Measurements from ENCODE around the gene CDH13.

CDH13 gene

GRCh38 chr16:83109490-83110125 is 482.8 kb downstream of the CDH13 start:
- Histone ChIP-seq H3K4ac (ENCODE audit: low read depth, low read length) (no peak overlapping the region), H3K4me3 (ENCODE audit: low read length) (no peak overlapping the region), H3K56ac (ENCODE audit: low read length) (no peak overlapping the region), H3K9ac (ENCODE audit: low read length) (no peak overlapping the region), H3K27me3 (ENCODE audit: insufficient read depth, low read length, poor library complexity) (no peaks in the 10 kb centered on the region), H2BK120ac (ENCODE audit: low read depth, low read length) (no peak overlapping the region), H3K79me2 (ENCODE audit: control insufficient read depth, insufficient read depth, low read length) (no peaks in the 10 kb centered on the region), H2AK5ac (ENCODE audit: low read length) (no peak overlapping the region), H3K4me2 (ENCODE audit: low read length) (no peak overlapping the region), H3K4me1 (ENCODE audit: control insufficient read depth, low read depth, low read length) (no peaks in the 10 kb centered on the region), H3K27ac (ENCODE audit: low read depth, low read length) (no peak overlapping the region), H3K23ac (ENCODE audit: low read length) (no peak overlapping the region), H4K5ac (ENCODE audit: low read length) (no peak overlapping the region), H2BK15ac (replicated peaks; ENCODE audit: low read depth) (no peak overlapping the region), H3K36me3 (ENCODE audit: control insufficient read depth, insufficient read depth, low read length) (no peaks in the 10 kb centered on the region), H3K18ac (ENCODE audit: low read length) (no peak overlapping the region), H2BK5ac (ENCODE audit: low read length) (no peak overlapping the region), H4K8ac (ENCODE audit: low read depth, low read length) (no peak overlapping the region), H3K79me1 (ENCODE audit: low read length) (no peaks in the 10 kb centered on the region)
- no peak for DNase-seq
- no CpG with 5 or more reads among the region's 10 CpGs for WGBS (ENCODE audit: extremely low coverage, insufficient coverage, low lambda C conversion rate)

DNA sequence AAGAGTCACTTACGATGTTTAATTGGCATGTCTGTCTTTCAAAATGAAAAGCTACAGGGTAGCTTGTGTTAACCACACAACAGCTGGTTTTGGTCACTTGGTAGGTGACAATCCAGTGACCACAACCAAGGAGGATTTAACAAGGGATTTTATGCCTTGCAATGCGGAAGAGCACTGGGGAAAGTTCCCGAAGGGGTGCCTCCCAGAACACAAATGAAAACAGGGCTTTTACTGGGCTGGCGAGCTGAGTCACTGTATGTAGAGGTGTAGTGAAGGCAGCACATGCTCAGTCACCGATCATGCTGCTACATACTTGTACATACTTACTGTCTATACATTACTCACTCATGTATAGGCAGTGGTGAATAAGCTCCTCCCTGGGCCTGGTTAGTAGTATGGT is 483.5 kb downstream of the CDH13 start:
- no peak overlapping the region for H4K8ac ChIP-seq (ENCODE audit: low read depth, low read length)
- no peak overlapping the region for H3K4me2 ChIP-seq (ENCODE audit: low read length)
- no peak overlapping the region for H3K4me3 ChIP-seq (ENCODE audit: low read length)
- no peak overlapping the region for H3K18ac ChIP-seq (ENCODE audit: low read length)
- DNase-seq: no peak
- H3K4ac ChIP-seq (ENCODE audit: low read depth, low read length): no peak overlapping the region
- no peak overlapping the region for H2BK5ac ChIP-seq (ENCODE audit: low read length)
- no peak overlapping the region for H3K9ac ChIP-seq (ENCODE audit: low read length)
- no peak overlapping the region for H2AK5ac ChIP-seq (ENCODE audit: low read length)
- H3K27me3 ChIP-seq (ENCODE audit: insufficient read depth, low read length, poor library complexity): no peaks in the 10 kb centered on the region
- no peaks in the 10 kb centered on the region for H3K36me3 ChIP-seq (ENCODE audit: control insufficient read depth, insufficient read depth, low read length)
- H3K23ac ChIP-seq (ENCODE audit: low read length): no peak overlapping the region
- no CpG with 5 or more reads among the region's 5 CpGs for WGBS (ENCODE audit: extremely low coverage, insufficient coverage, low lambda C conversion rate)
- H3K79me1 ChIP-seq (ENCODE audit: low read length): no peaks in the 10 kb centered on the region
- H2BK120ac ChIP-seq (ENCODE audit: low read depth, low read length): no peak overlapping the region
- H3K56ac ChIP-seq (ENCODE audit: low read length): no peak overlapping the region
- H3K79me2 ChIP-seq (ENCODE audit: control insufficient read depth, insufficient read depth, low read length): no peaks in the 10 kb centered on the region
- H4K5ac ChIP-seq (ENCODE audit: low read length): no peak overlapping the region
- H3K27ac ChIP-seq (ENCODE audit: low read depth, low read length): no peak overlapping the region
- H3K4me1 ChIP-seq (ENCODE audit: control insufficient read depth, low read depth, low read length): no peaks in the 10 kb centered on the region
- no peak overlapping the region for H2BK15ac ChIP-seq (replicated peaks; ENCODE audit: low read depth)

- Histone ChIP-seq H2BK15ac (replicated peaks; ENCODE audit: low read depth) (no peak overlapping the region), H3K79me1 (ENCODE audit: low read length) (no peaks in the 10 kb centered on the region), H2BK5ac (ENCODE audit: low read length) (no peak overlapping the region), H3K27ac (ENCODE audit: low read depth, low read length) (no peak overlapping the region), H2AK5ac (ENCODE audit: low read length) (no peak overlapping the region), H3K18ac (ENCODE audit: low read length) (no peak overlapping the region), H3K27me3 (ENCODE audit: insufficient read depth, low read length, poor library complexity) (no peaks in the 10 kb centered on the region), H3K79me2 (ENCODE audit: control insufficient read depth, insufficient read depth, low read length) (no peaks in the 10 kb centered on the region), H2BK120ac (ENCODE audit: low read depth, low read length) (no peak overlapping the region), H3K9ac (ENCODE audit: low read length) (no peak overlapping the region), H3K4me1 (ENCODE audit: control insufficient read depth, low read depth, low read length) (no peaks in the 10 kb centered on the region), H3K4me3 (ENCODE audit: low read length) (no peak overlapping the region), H3K4me2 (ENCODE audit: low read length) (no peak overlapping the region), H3K4ac (ENCODE audit: low read depth, low read length) (no peak overlapping the region), H4K8ac (ENCODE audit: low read depth, low read length) (no peak overlapping the region), H3K56ac (ENCODE audit: low read length) (no peak overlapping the region), H3K36me3 (ENCODE audit: control insufficient read depth, insufficient read depth, low read length) (no peaks in the 10 kb centered on the region), H4K5ac (ENCODE audit: low read length) (no peak overlapping the region), H3K23ac (ENCODE audit: low read length) (no peak overlapping the region)
- peak; percentile 59 for DNase-seq
- no CpG with 5 or more reads among the region's 7 CpGs for WGBS (ENCODE audit: extremely low coverage, insufficient coverage, low lambda C conversion rate)
These were observed 486.5 kb downstream of the CDH13 start for GRCh38 chr16:83113317-83113716.

- H3K36me3 ChIP-seq (ENCODE audit: control insufficient read depth, insufficient read depth, low read length): no peaks in the 10 kb centered on the region
- H4K5ac ChIP-seq (ENCODE audit: low read length): no peak overlapping the region
- no peaks in the 10 kb centered on the region for H3K27me3 ChIP-seq (ENCODE audit: insufficient read depth, low read length, poor library complexity)
- no peak overlapping the region for H3K9ac ChIP-seq (ENCODE audit: low read length)
- H3K27ac ChIP-seq (ENCODE audit: low read depth, low read length): no peak overlapping the region
- H3K4me3 ChIP-seq (ENCODE audit: low read length): no peak overlapping the region
- H2AK5ac ChIP-seq (ENCODE audit: low read length): no peak overlapping the region
- H3K79me2 ChIP-seq (ENCODE audit: control insufficient read depth, insufficient read depth, low read length): no peaks in the 10 kb centered on the region
- no peak overlapping the region for H3K56ac ChIP-seq (ENCODE audit: low read length)
- no CpG with 5 or more reads among the region's 6 CpGs for WGBS (ENCODE audit: extremely low coverage, insufficient coverage, low lambda C conversion rate)
- no peak overlapping the region for H2BK120ac ChIP-seq (ENCODE audit: low read depth, low read length)
- H3K18ac ChIP-seq (ENCODE audit: low read length): no peak overlapping the region
- no peak overlapping the region for H2BK5ac ChIP-seq (ENCODE audit: low read length)
- no peaks in the 10 kb centered on the region for H3K4me1 ChIP-seq (ENCODE audit: control insufficient read depth, low read depth, low read length)
- H2BK15ac ChIP-seq (replicated peaks; ENCODE audit: low read depth): no peak overlapping the region
- H4K8ac ChIP-seq (ENCODE audit: low read depth, low read length): no peak overlapping the region
- H3K23ac ChIP-seq (ENCODE audit: low read length): no peak overlapping the region
- H3K4me2 ChIP-seq (ENCODE audit: low read length): no peak overlapping the region
- H3K4ac ChIP-seq (ENCODE audit: low read depth, low read length): no peak overlapping the region
- DNase-seq: no peak
- H3K79me1 ChIP-seq (ENCODE audit: low read length): no peaks in the 10 kb centered on the region
These were observed 487.0 kb downstream of the CDH13 start for GRCh38 chr16:83113811-83114210.

DNA sequence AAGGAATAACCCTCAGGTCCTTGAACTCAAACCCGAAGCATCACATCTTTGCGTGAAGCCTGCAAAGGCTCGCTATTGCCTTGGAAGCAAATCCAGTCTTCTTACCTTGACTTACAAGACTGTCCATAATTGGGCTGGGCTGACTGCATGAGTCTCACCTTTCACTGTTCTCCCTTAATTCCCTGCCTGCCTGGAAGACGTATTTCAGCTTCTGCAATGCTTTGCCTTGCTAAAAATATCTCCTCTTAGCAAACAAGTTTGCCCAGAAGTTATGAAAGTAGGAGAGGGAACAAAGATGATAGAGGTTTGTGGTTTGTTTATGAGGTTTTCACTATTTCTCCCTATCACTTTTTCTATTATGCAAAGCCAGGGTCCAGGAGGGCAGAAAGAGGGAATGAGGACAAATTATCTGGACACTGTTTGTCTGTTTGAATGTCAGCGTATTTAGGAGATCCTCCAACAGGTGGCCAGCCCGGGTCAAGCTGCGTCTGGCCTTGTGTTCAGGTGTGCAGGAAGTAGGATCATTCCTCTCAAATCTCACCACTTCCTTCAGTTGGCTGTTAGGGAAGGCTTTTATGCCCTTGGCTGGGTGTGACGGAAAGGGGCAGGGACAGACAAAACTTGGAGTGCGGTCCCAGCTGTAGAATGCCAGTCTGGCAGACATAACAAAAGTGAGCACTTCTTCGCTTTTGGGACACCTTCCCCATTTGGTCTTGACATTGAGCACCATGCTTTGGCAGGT is 488.9 kb downstream of the CDH13 start:
- Histone ChIP-seq H3K79me2 (ENCODE audit: control insufficient read depth, insufficient read depth, low read length) (no peaks in the 10 kb centered on the region), H3K4ac (ENCODE audit: low read depth, low read length) (no peak overlapping the region), H3K23ac (ENCODE audit: low read length) (no peak overlapping the region), H2BK15ac (replicated peaks; ENCODE audit: low read depth) (no peak overlapping the region), H3K56ac (ENCODE audit: low read length) (no peak overlapping the region), H3K27me3 (ENCODE audit: insufficient read depth, low read length, poor library complexity) (no peaks in the 10 kb centered on the region), H3K4me3 (ENCODE audit: low read length) (no peak overlapping the region), H4K8ac (ENCODE audit: low read depth, low read length) (no peak overlapping the region), H3K4me1 (ENCODE audit: control insufficient read depth, low read depth, low read length) (no peaks in the 10 kb centered on the region), H3K79me1 (ENCODE audit: low read length) (no peaks in the 10 kb centered on the region), H2BK120ac (ENCODE audit: low read depth, low read length) (no peak overlapping the region), H4K5ac (ENCODE audit: low read length) (no peak overlapping the region), H3K4me2 (ENCODE audit: low read length) (no peak overlapping the region), H3K27ac (ENCODE audit: low read depth, low read length) (no peak overlapping the region), H3K36me3 (ENCODE audit: control insufficient read depth, insufficient read depth, low read length) (no peaks in the 10 kb centered on the region), H2AK5ac (ENCODE audit: low read length) (no peak overlapping the region), H2BK5ac (ENCODE audit: low read length) (no peak overlapping the region), H3K18ac (ENCODE audit: low read length) (no peak overlapping the region), H3K9ac (ENCODE audit: low read length) (no peak overlapping the region)
- WGBS (ENCODE audit: extremely low coverage, insufficient coverage, low lambda C conversion rate): no CpG with 5 or more reads among the region's 10 CpGs
- DNase-seq: no peak

Measured in mesendoderm (in vitro differentiated cells).